22Rv1 (cell line): ENCODE measurements around the gene SHTN1.

ENCODE experiments used
- ZFX ChIP-seq: fragments of 450-650 bp; IDR thresholded peaks from 2 replicates; pipeline ENCODE4 v1.6.1; 2017; ENCODE audit warnings: antibody characterized with exemption, borderline replicate concordance
- TF ChIP-seq, protein P1 (sequence below): fragments of 450-650 bp; IDR thresholded peaks from 2 replicates; pipeline ENCODE4 v1.5.1; 2017; ENCODE audit warnings: mild to moderate bottlenecking

DNA sequence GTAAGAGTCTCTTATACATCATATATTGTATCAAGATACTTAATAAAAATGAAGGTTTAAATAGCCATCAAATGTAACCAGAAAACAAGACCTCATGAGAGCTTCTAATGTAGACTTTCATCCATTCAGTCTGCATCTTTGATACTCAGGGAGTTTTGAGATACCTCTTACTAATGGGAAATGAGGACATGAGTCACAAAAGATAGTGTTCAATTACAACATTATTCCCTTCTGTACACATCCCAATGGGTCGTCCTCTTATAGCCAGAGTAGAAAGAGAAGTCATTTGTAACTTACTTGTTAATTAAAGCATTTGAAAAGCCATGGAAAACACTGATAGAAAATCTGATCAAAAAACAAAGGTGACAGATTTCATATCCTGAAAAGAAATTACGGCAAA, 19.4 kb downstream of the SHTN1 start:
- TF ChIP-seq ZFX = no peak
- TF ChIP-seq, protein P1, sequence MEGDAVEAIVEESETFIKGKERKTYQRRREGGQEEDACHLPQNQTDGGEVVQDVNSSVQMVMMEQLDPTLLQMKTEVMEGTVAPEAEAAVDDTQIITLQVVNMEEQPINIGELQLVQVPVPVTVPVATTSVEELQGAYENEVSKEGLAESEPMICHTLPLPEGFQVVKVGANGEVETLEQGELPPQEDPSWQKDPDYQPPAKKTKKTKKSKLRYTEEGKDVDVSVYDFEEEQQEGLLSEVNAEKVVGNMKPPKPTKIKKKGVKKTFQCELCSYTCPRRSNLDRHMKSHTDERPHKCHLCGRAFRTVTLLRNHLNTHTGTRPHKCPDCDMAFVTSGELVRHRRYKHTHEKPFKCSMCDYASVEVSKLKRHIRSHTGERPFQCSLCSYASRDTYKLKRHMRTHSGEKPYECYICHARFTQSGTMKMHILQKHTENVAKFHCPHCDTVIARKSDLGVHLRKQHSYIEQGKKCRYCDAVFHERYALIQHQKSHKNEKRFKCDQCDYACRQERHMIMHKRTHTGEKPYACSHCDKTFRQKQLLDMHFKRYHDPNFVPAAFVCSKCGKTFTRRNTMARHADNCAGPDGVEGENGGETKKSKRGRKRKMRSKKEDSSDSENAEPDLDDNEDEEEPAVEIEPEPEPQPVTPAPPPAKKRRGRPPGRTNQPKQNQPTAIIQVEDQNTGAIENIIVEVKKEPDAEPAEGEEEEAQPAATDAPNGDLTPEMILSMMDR = no peak
